ENCODE results near the gene ZC3H4.

ZC3H4 gene

GRCh38 chr19:47044946-47045866 lies 68.4 kb downstream of the ZC3H4 start:
- no peak for DNase-seq

DNA sequence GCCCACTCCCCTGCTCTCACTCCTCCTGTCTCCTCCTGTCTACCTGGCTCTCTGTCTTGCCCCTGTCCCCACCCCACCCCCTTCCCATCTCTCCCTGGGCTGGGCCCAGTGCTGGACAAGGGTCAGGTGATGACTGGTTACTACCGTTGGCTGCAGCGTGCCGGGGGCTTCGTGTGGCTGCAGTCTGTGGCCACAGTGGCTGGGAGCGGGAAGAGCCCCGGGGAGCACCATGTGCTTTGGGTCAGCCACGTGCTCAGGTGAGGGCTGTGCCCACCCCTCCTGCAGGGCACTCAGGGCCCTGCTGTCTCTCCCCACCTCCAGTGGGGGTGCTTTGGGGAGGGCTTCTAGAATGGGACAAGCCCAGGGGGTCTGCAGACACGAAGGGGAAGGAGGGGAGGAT lies 72.7 kb downstream of the ZC3H4 start:
- DNase-seq = no peak

GRCh38 chr19:47039239-47039874 lies 74.2 kb downstream of the ZC3H4 start:
- no peak for DNase-seq

DNA sequence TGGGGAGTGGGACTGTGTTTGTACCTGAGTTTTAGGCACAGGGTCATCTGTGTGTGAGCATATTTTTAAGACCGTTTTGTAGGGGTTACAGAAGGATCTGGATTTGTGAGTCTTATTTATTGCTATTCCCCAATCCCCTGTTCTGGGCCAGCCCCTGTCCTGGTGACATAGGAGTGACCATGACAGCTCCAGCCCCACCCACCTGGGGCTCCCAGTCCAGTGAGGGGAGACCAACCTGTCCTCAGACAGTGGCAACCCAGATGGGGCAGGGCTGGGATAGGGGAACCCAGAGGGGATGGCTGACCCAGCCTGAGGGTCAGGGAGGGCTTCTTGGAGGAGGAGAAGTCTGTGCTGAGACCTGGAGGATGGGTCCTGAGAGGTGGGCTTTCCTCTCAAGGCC lies 75.8 kb downstream of the ZC3H4 start:
- no peak for DNase-seq

GRCh38 chr19:47036097-47036651 lies 77.4 kb downstream of the ZC3H4 start:
- DNase-seq = peak; percentile 82

DNA sequence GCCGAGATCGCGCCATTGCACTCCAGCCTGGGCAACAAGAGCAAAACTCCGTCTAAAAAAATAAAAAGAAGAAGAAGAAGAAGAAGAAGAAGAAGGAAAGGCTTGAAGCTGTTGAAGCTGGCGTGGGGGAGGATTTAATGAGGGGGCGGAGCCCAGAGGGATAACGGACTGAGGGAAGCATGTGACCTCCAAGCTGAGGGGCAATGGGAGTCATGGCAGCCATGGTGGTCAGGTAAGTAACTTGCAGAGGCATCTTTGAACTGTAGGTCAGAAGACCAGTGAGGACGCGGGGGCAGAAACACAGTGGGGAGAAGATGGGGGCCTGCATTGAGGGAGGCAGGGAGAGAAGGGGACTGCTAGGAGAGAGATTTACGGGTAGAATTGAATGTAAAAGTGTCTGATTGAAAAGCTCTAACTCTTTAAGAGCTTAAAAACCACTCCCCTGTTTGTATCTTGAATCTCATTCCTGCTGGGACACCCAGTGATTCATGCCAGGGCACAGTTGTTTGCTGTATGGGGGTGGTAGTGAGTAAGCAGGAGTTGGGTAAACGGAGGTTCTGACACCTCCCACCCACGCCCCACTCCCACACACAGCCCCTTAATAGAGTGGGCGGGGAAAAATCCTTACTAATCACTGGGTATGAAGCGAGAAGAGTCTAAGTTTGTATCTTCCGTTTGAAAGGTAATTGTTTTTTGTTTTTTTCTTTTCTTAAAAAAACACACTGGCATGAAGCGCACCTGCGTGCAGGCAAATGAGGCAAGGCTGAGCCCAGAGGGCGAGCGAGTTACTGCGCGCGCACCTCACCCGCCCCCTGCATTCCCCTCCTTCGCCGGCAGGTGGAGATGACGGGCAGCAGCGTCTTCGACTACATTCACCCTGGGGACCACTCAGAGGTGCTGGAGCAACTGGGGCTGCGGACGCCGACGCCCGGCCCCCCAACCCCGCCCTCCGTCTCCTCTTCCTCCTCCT lies 78.2 kb downstream of the ZC3H4 start:
- peak; percentile 89 for DNase-seq

DNA sequence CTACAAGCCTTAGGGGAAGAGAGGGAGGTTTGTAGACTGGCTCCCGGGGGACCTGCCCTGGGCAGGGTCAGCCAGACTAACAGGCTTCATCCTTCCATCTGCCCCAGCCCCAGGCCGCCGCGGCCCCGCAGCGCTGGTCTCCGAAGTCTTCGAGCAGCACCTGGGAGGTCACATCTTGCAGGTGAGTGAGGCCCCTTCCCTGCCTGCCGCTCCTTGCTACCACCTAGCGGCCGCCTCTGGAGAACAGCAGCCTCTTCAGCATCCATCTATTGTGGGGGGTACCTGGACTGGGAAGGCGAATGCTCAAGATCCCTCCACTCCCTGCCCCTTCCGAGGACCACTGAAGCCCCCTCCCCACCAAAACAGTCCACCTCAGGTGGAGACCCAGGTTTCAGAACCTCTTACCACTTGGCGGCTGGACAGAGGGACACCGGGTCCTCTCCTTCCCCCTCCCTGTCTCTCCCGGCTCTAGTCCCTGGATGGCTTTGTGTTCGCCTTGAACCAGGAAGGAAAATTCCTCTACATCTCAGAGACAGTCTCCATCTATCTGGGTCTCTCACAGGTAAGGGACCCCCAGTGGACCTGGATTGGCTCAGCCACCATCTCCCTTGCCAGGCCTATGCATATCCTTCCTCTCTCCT lies 81.3 kb downstream of the ZC3H4 start:
- DNase-seq = peak; percentile 66

- no peak for DNase-seq
Measured at GRCh38 chr19:47028195-47028601, 85.4 kb downstream of the ZC3H4 start.

DNA sequence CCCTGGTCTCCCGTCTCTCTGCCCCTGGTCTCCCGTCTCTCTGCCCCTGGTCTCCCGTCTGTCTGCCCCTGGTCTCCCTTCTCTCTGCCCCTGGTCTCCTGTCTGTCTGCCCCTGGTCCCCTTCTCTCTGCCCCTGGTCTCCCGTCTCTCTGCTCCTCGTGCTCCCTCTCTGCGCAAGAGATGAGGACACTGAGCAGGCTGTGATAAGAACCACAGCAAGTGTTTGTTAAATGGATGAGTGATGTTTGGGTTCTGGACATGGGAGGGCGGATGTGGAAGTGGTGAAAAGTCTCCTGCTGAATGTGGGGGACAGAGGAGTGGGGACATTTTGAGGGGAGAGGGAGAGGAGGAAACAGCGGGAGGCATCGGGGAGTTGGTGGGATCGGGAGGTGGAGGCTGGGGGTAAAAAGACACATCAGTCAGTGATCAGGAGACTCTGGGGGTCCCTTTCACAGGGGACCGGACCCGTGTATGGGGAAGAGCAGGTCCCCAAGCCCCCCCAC lies 85.9 kb downstream of the ZC3H4 start:
- DNase-seq = no peak

DNA sequence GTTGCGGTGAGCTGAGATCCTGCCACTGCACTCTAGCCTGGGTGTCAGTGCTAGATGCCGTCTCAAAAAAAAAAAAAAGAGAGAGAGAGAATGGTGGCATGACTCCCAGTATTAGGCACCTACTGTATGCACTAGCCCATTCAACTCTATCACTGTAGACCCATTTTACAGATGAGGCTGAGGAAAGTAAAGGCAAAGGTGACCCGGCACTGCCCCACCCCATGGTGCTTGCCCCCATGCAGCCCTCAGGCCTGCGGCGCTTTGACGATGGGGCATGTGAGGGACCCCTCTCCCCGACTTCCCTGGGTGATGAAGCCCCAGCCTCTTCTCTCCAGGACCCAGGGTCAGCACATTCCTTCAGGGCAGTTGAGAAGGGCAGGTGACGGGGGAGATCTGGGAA lies 86.7 kb downstream of the ZC3H4 start:
- no peak for DNase-seq

GRCh38 chr19:47026156-47026555 lies 87.4 kb downstream of the ZC3H4 start:
- DNase-seq = no peak

DNA sequence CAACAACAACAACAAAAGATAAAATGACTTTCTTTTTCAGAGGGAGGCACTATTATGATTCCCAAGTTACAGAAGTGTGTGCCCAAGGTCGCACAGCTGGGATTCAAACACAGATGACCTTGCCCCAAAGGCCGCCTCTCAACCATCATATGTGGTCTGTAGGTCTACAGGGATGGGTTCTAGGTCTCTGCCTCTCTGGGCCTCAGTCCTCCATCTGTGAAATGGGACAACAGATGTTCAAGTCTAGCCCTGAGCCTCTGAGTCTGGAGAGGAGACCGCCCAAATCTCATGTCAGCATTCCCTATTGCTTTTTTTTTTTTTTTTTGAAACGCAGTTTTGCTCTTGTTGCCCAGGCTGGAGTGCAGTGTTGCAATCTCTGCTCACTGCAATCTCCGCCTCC lies 89.1 kb downstream of the ZC3H4 start:
- no peak for DNase-seq

DNA sequence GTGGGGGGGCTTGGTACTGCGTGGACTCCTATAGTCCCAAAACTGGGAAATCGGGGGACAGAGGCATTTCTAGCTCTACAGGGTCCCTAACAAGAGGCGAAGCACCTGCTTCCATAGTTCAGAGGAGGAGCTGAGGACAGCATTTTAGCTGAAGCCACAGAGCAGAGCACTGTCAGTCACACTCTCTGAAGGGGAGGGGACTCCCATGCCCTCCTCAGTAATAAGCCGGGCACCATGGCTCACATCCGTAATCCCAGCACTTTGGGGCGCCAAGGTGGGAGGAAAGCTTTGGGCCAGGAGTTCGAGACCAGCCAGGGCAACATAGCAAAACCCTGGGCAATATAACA lies 90.2 kb downstream of the ZC3H4 start:
- DNase-seq = no peak

DNA sequence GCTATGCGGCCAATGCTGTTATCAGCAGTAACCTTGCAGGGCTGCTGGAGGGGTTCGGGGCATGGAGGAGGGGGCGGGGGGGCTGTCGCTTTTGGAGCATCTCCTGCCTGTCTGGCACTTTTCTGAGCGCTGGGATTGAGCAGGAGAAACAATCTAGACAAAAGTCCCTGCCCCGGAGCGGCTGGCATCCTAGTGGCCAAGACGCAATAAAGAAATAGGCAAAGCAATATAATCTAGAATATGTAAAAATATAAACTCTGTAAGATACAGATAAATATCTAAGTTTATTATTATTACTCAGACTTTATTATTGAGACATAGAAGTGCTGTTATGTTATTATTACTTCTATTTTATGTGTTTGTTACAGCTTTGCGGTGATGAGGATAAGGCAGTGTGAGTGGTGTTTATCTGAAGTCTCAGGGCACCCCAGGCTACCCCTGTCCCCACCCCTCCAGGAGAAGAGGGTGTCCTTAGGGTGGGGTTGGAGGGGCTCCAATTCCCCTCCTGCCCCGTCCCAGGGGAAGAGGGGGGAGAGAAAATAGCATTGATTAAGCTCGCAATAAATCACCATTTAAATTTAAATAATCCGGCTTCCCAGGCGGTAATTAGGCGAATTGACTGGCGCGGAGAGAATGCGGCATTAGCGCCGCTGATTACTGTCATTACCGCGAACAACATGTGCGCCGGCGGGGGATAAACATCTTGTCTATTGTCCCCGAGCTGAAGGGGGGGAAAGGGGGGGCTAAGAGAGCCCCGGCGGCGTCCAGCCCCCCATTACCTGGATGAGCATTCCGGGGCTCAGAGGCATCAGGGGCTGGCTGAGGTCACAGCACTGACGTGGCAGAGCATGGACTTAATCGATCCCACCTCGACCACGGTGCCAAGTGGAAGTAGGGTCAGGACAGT lies 90.8 kb downstream of the ZC3H4 start:
- no peak for DNase-seq

- DNase-seq = no peak
Measured at GRCh38 chr19:47022140-47022536, 91.4 kb downstream of the ZC3H4 start.

DNA sequence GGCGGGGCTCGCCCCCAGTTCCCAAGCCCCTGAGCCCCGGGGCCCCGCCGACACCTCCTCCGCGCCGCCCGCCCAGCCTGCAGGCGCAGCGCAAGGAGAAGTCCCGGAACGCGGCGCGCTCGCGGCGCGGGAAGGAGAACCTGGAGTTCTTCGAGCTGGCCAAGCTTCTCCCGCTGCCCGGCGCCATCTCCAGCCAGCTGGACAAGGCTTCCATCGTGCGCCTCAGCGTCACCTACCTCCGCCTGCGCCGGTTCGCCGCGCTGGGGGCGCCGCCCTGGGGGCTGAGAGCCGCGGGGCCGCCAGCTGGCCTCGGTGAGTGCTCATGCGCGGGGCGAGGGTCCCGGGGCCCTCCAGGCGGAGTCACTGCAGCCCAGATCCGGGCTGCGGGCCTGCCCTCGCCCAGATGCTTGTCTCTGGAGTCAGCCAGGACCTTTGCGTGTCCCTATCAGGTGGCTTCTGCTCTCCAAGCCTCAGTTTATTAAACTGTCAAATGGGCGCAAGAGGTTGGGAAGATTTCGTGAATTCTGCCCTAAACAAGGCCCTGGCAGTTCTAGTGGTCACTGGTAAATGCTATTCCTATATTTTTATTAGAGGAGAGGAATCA lies 91.9 kb downstream of the ZC3H4 start:
- no peak for DNase-seq

- DNase-seq = no peak
Measured at GRCh38 chr19:47020992-47021496, 92.5 kb downstream of the ZC3H4 start.

- no peak for DNase-seq
Measured at GRCh38 chr19:47020132-47020805, 93.3 kb downstream of the ZC3H4 start.

DNA sequence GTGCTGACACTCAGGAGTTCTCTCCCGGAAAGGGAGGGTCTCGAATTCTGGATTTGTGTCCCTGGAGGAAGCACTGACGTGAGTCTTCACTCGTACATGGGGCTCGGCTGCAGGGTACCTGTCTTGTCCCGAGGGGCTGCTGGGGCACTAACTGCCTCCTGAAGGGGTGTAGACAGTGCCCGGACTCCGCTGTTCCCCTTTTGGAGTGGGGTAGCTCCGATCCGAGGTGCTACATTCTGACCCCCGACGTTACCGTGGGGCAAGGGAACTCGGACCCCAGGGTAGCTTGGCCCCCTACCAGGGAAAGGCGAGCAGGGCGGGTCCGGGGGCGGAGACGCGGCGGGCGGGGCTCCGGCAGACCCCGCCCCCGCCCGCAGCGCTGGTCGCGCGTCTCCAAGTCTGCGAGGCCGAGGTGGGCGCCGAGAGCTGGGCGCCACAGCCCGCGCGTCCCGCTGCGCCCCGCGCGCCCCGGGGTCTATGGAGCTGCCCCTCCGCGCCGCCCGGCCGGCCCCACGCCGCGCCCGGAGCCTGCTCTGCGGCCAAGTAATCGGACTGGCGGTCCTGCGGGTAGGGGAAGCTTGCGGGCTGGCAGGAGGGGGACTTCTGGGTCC lies 94.0 kb downstream of the ZC3H4 start, which contains the start of gene NPAS1:
NPAS1 (plus strand) TSS at position 407 of the 611 bp plus-strand sequence. CDS start 1,211 bp downstream, outside the sequence.
- DNase-seq = no peak

Measured in NCI-H748 treated with DMSO at 0.1 percent for 48 hours (cell line).